IMR-90 (cell line): ENCODE data around the gene COL7A1. TPM values are rescaled to one million over a fixed set of nuclear protein-coding genes. Genes with fewer than 3 reads are reported as not detected.

Source experiments
- ATAC-seq: fragments of 200-7000 bp; cut with Tn5 transposase; 2 replicates; pipeline ENCODE4 v1.9.1; 2020; ENCODE audit warnings: low read depth, mild to moderate bottlenecking, moderate library complexity
- BruUV-seq: library from RNA; stranded (reverse); fragments of 400-500 nt; replicated peaks from 2 replicates; lab custom pipeline; 2021; lab: Mats Ljungman, UMichigan
- CTCF ChIA-PET: fragments of 300-600 bp; formaldehyde crosslinking; extraction: SDS; loops from one replicate; lab custom pipeline; 2021; ENCODE audit warnings: antibody characterized with exemption; lab: Yijun Ruan, JAX
- POLR2A ChIA-PET: fragments of 300-600 bp; sonication (Branson Sonifier 250); formaldehyde crosslinking; loops from one replicate; lab custom pipeline; 2022; ENCODE audit warnings: antibody characterized with exemption; ENCODE audit not compliant: unreplicated experiment; lab: Charles Lee
- DNase-seq: peaks from one replicate; pipeline ENCODE4 v3.0.0; 2013
- H2AFZ ChIP-seq: replicated peaks from 2 replicates; pipeline ENCODE3; 2013; ENCODE audit warnings: low read length, mild to moderate bottlenecking; ENCODE audit not compliant: poor library complexity
- H2AK5ac ChIP-seq: 2 replicates; pipeline ENCODE4 v1.6.1; 2013; ENCODE audit warnings: low read depth, low read length, inconsistent platforms
- H2AK9ac ChIP-seq: replicated peaks from 2 replicates; pipeline ENCODE3; 2013; ENCODE audit warnings: mild to moderate bottlenecking, low read depth, low read length, moderate library complexity; ENCODE audit not compliant: poor library complexity
- H2BK120ac ChIP-seq: 2 replicates; pipeline ENCODE4 v1.6.1; 2013; ENCODE audit warnings: low read depth, low read length, inconsistent platforms
- H2BK15ac ChIP-seq: 3 replicates; pipeline ENCODE4 v1.6.1; 2013; ENCODE audit warnings: low read depth, low read length, inconsistent platforms
- H2BK20ac ChIP-seq: 2 replicates; pipeline ENCODE4 v1.6.1; 2013; ENCODE audit warnings: low read depth, mild to moderate bottlenecking, inconsistent platforms, low read length, moderate library complexity
- H2BK5ac ChIP-seq: 2 replicates; pipeline ENCODE4 v1.6.1; 2013; ENCODE audit warnings: mild to moderate bottlenecking, low read depth, low read length, inconsistent platforms; ENCODE audit not compliant: poor library complexity, severe bottlenecking
- H3K14ac ChIP-seq: replicated peaks from 2 replicates; pipeline ENCODE4 v1.6.1; 2013; ENCODE audit warnings: low read depth, low read length, inconsistent platforms
- H3K18ac ChIP-seq: 2 replicates; pipeline ENCODE4 v1.6.1; 2013; ENCODE audit warnings: low read depth, low read length, control low read depth
- H3K23ac ChIP-seq: 2 replicates; pipeline ENCODE4 v1.6.1; 2013; ENCODE audit warnings: low read depth, low read length, inconsistent platforms
- H3K27ac ChIP-seq: 2 replicates; pipeline ENCODE4 v1.5.1; 2013; ENCODE audit warnings: mild to moderate bottlenecking, control low read depth, low read length; ENCODE audit not compliant: insufficient read depth
- H3K27me3 ChIP-seq: 2 replicates; pipeline ENCODE4 v1.6.1; 2013; ENCODE audit warnings: low read length; ENCODE audit not compliant: control insufficient read depth, insufficient read depth
- H3K36me3 ChIP-seq: 2 replicates; pipeline ENCODE4 v1.6.1; 2013; ENCODE audit warnings: low read length, mixed read lengths; ENCODE audit not compliant: control insufficient read depth, insufficient read depth
- H3K4ac ChIP-seq: 2 replicates; pipeline ENCODE4 v1.6.1; 2013; ENCODE audit warnings: low read depth, low read length, inconsistent platforms
- H3K4me1 ChIP-seq: 2 replicates; pipeline ENCODE4 v1.6.1; 2013; ENCODE audit warnings: low read length, mixed read lengths; ENCODE audit not compliant: control insufficient read depth, insufficient read depth
- H3K4me2 ChIP-seq: 2 replicates; pipeline ENCODE4 v1.6.1; 2013; ENCODE audit warnings: low read depth, mild to moderate bottlenecking, control low read depth, low read length, moderate library complexity
- H3K4me3 ChIP-seq: 2 replicates; pipeline ENCODE4 v1.5.1; 2013; ENCODE audit warnings: low read depth, mild to moderate bottlenecking, control low read depth, low read length, moderate library complexity; ENCODE audit not compliant: insufficient read depth
- H3K56ac ChIP-seq: 2 replicates; pipeline ENCODE4 v1.6.1; 2013; ENCODE audit warnings: low read length, inconsistent platforms; ENCODE audit not compliant: insufficient read depth; ENCODE audit errors: extremely low read depth
- H3K79me1 ChIP-seq, 2 experiments: 2 replicates each; pipeline ENCODE4 v1.6.1; 2013; ENCODE audit warnings: low read length in 2 of 2, inconsistent platforms in 1 of 2, low read depth in 1 of 2
- H3K9ac ChIP-seq: 2 replicates; pipeline ENCODE4 v1.6.1; 2013; ENCODE audit warnings: low read depth, low read length, control low read depth
- H3K9me1 ChIP-seq: 2 replicates; pipeline ENCODE4 v1.6.1; 2013; ENCODE audit warnings: low read length, inconsistent platforms; ENCODE audit not compliant: insufficient read depth
- H3K9me3 ChIP-seq: 2 replicates; pipeline ENCODE4 v1.6.1; 2013; ENCODE audit warnings: low read length; ENCODE audit not compliant: control insufficient read depth, insufficient read depth
- H4K20me1 ChIP-seq: 2 replicates; pipeline ENCODE4 v1.6.1; 2013; ENCODE audit warnings: low read length, inconsistent platforms; ENCODE audit not compliant: insufficient read depth
- H4K5ac ChIP-seq: 2 replicates; pipeline ENCODE4 v1.6.1; 2013; ENCODE audit warnings: mild to moderate bottlenecking, low read depth, low read length, control low read depth
- H4K8ac ChIP-seq, 2 experiments: 2 replicates each; pipeline ENCODE4 v1.6.1; 2013; ENCODE audit warnings: low read depth in 2 of 2, low read length in 2 of 2, control low read depth in 1 of 2, inconsistent platforms in 1 of 2
- H4K91ac ChIP-seq: 2 replicates; pipeline ENCODE4 v1.6.1; 2013; ENCODE audit warnings: low read depth, low read length, inconsistent platforms; ENCODE audit not compliant: insufficient read depth
- CEBPB ChIP-seq: IDR thresholded peaks from 2 replicates; pipeline ENCODE4 v1.6.1; 2012; ENCODE audit warnings: low read depth, low read length, improper control_type of control experiment
- CHD1 ChIP-seq: IDR thresholded peaks from 2 replicates; pipeline ENCODE4 v1.6.1; 2012; ENCODE audit warnings: low read depth, low read length, improper control_type of control experiment
- ELK1 ChIP-seq: fragments of 150-350 bp; IDR thresholded peaks from 2 replicates; pipeline ENCODE4 v1.6.1; 2016; ENCODE audit warnings: low read depth, mild to moderate bottlenecking, low read length, moderate library complexity, borderline replicate concordance
- MAFK ChIP-seq: IDR thresholded peaks from 2 replicates; pipeline ENCODE4 v1.6.1; 2012; ENCODE audit warnings: low read depth, low read length, improper control_type of control experiment
- MXI1 ChIP-seq: IDR thresholded peaks from 2 replicates; pipeline ENCODE4 v1.6.1; 2012; ENCODE audit warnings: low read depth, mild to moderate bottlenecking, low read length, moderate library complexity, borderline replicate concordance
- NFE2L2 ChIP-seq: fragments of 150-350 bp; IDR thresholded peaks from 2 replicates; pipeline ENCODE4 v1.6.1; 2016; ENCODE audit warnings: low read depth, mild to moderate bottlenecking, low read length
- RAD21 ChIP-seq: IDR thresholded peaks from 2 replicates; pipeline ENCODE4 v1.6.1; 2012; ENCODE audit warnings: low read length, improper control_type of control experiment
- RCOR1 ChIP-seq: IDR thresholded peaks from 2 replicates; pipeline ENCODE4 v1.6.1; 2012; ENCODE audit warnings: mild to moderate bottlenecking, low read length, improper control_type of control experiment; ENCODE audit not compliant: insufficient replicate concordance
- SMC3 ChIP-seq: fragments of 150-350 bp; IDR thresholded peaks from 2 replicates; pipeline ENCODE4 v1.6.1; 2016; ENCODE audit warnings: low read depth, mild to moderate bottlenecking, antibody characterized with exemption, low read length, moderate library complexity
- USF2 ChIP-seq: fragments of 150-350 bp; IDR thresholded peaks from 2 replicates; pipeline ENCODE4 v1.6.1; 2017; ENCODE audit warnings: mild to moderate bottlenecking, antibody characterized with exemption, low read length, low read depth
- WGBS, 2 experiments: methylation state at CpG; one replicate each; pipeline versions ENCODE4 v1.1.5 to v1.1.7; 2013; ENCODE audit warnings: missing lambda C conversion rate in 2 of 2; ENCODE audit not compliant: insufficient read length in 1 of 2; ENCODE audit errors: extremely low coverage in 2 of 2; 5-methylcytosine and 5-hydroxymethylcytosine counted together
- dilution Hi-C: fragments of 300-500 bp; cut with HindIII; formaldehyde crosslinking; loops from one replicate; pipeline ENCODE4 v1.14.3; 2018; ENCODE audit warnings: low sequenced_read_pairs; ENCODE audit not compliant: unreplicated experiment
- in situ Hi-C: fragments of 300-500 bp; cut with MboI; formaldehyde crosslinking; loops from 3 replicates; pipeline ENCODE4 v1.14.3; 2019; ENCODE audit warnings: low sequenced_read_pairs, inconsistent platforms, mixed read lengths
- intact Hi-C: fragments of 100-400 bp; cut with micrococcal nuclease; formaldehyde crosslinking; loops from 2 replicates; pipeline ENCODE4 v1.10.0; 2022
- polyA plus RNA-seq, 3 experiments: library from polyadenylated mRNA; depleted of rRNA; stranded (reverse); fragments of >200 nt; gene quantifications; 2 replicates each; pipeline ENCODE4 v1.2.3, GENCODE V29; 2012; ENCODE audit warnings: low replicate concordance in 1 of 3
- total RNA-seq: library from RNA; depleted of rRNA; stranded (reverse); fragments of >200 nt; gene quantifications from 2 replicates; pipeline ENCODE4 v1.2.3, GENCODE V29; 2012

COL7A1 gene
- total and polyA plus RNA-seq, 2 of the 4 experiments (the other 2 are of a cell fraction), result 4.1 to 20.3 TPM

GRCh38 chr3:48514431-48515227 lies 80.5 kb downstream of the COL7A1 start:
- no peak overlapping the region for H2BK120ac ChIP-seq
- CTCF ChIA-PET, result no interaction called here
- POLR2A ChIA-PET, result no interaction called here
- DNase-seq (no peak), ATAC-seq (no peak)
- H3K4me3 ChIP-seq, result no peak overlapping the region
- H3K27me3 ChIP-seq, result no peaks in the 10 kb centered on the region
- no peak overlapping the region for H3K56ac ChIP-seq
- H3K14ac ChIP-seq, result no peak overlapping the region
- no peak overlapping the region for H3K27ac ChIP-seq
- no peaks in the 10 kb centered on the region for H3K9me3 ChIP-seq
- H3K9me1 ChIP-seq, result no peaks in the 10 kb centered on the region
- no peak overlapping the region for H3K4ac ChIP-seq
- dilution Hi-C loops, result no loop called here
- WGBS, 2 experiments, result 100% methylated on average over 2 of the region's 8 CpGs; no CpG with 5 or more reads in 1 of the 2 experiments
- no peak overlapping the region for H4K5ac ChIP-seq
- peaks cover 3% of the 10 kb centered on the region for H3K36me3 ChIP-seq
- no peaks in the 10 kb centered on the region for H3K79me1 ChIP-seq
- H2AK5ac ChIP-seq, result no peak overlapping the region
- no peaks in the 10 kb centered on the region for H4K20me1 ChIP-seq
- H4K91ac ChIP-seq, result no peak overlapping the region
- no peak overlapping the region for H2BK20ac ChIP-seq
- intact Hi-C loops, result no loop called here
- H3K4me2 ChIP-seq, result no peak overlapping the region
- H4K8ac ChIP-seq, result no peak overlapping the region
- BruUV-seq, result no TSS peak
- in situ Hi-C loops, result no loop called here
- H3K18ac ChIP-seq, result no peak overlapping the region
- H3K23ac ChIP-seq, result no peak overlapping the region
- H2AK9ac ChIP-seq, result no peak overlapping the region
- no peak overlapping the region for H3K9ac ChIP-seq
- no peak overlapping the region for H2AFZ ChIP-seq
- H2BK15ac ChIP-seq, result no peak overlapping the region
- no peak for TF ChIP-seq CHD1
- no peak for TF ChIP-seq ELK1
- no peak for TF ChIP-seq RCOR1
- TF ChIP-seq MXI1, result no peak
- TF ChIP-seq NFE2L2, result no peak
- TF ChIP-seq CEBPB, result no peak
- no peak for TF ChIP-seq RAD21
- TF ChIP-seq USF2, result no peak
- TF ChIP-seq MAFK, result no peak
- TF ChIP-seq SMC3, result no peak
- 0 out of 2 replicates have a peak, but pooled peaks cover 2% of the 10 kb centered on the region for H3K4me1 ChIP-seq
- no peak overlapping the region for H2BK5ac ChIP-seq
